ENCODE data around the gene POLK. TPM values are rescaled to one million over a fixed set of nuclear protein-coding genes. Genes with fewer than 3 reads are reported as not detected.

The POLK gene
- total and polyA plus RNA-seq, 8 donors = 32.1 to 43.9 (median 34.1) TPM

DNA sequence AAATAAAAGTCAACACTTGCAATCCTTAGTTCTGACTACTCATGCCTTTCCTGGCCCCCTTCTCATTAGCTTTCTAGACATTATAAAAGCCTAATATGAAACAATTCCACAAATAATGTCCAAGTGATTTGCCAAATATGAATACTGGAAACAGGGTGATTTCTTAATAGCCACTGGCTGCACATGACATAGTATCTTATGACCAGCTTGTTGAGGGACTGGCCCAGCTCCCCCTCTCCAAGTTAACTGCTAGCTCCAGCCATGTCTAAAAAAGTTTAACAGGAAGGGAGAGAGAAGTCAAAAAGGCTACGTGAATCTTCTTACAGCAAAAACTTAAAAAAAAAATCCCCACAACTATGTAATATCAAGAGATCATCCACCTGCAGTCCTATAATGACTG lies 1.7 kb upstream of the POLK start:
- Histone ChIP-seq H3K9me3 (no peaks in the 10 kb centered on the region), H3K4me1 (peaks cover 5 to 63% of the 10 kb centered on the region in 2 donors), H3K27me3 (no peaks in the 10 kb centered on the region), H3K36me3 (peaks cover 0 to 3% of the 10 kb centered on the region in 2 donors), H3K27ac (peak overlapping the region; percentile 89 to 96), H3K4me3 (peak overlapping the region; percentile 73 to 75)
- no peak for TF ChIP-seq CTCF (IDR thresholded peaks at IDR 0.05)
- intact Hi-C loops (cut with DNase I) = no loop called here
- peak; percentile 18 for ATAC-seq
- peak in 3 of 4 donors; percentile 10 to 55 (median 45) for DNase-seq

DNA sequence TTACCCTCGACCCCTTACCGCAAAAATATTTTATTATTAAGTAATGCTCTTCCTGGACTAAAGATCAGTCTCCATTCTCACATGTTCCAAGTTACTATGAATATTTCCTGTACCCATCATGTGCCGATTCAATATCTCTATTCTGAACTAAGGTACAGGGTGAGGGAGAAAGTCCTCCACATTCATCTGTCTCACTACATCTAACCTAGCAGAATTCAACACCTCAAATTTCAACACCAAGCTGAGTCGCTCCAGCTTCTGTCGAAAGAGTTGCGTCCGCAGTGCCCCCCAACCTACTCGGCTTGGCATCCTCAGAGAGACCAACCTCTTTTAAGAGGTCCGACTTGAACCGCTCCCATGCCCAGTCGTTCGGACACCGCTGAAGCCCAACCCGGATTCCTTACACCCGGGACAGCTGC lies 1.3 kb upstream of the POLK start:
- ATAC-seq = peak; percentile 44
- Histone ChIP-seq H3K4me3 (peak overlapping the region; percentile 73 to 75), H3K36me3 (no peaks in the 10 kb centered on the region), H3K9me3 (no peaks in the 10 kb centered on the region), H3K27me3 (no peaks in the 10 kb centered on the region), H3K4me1 (peaks cover 5 to 61% of the 10 kb centered on the region in 2 donors), H3K27ac (peak overlapping the region; percentile 89 to 96)
- peak in 2 of 4 donors; percentile 36 to 54 for DNase-seq
- intact Hi-C loops (cut with DNase I) = no loop called here
- TF ChIP-seq CTCF (IDR thresholded peaks at IDR 0.05) = no peak

DNA sequence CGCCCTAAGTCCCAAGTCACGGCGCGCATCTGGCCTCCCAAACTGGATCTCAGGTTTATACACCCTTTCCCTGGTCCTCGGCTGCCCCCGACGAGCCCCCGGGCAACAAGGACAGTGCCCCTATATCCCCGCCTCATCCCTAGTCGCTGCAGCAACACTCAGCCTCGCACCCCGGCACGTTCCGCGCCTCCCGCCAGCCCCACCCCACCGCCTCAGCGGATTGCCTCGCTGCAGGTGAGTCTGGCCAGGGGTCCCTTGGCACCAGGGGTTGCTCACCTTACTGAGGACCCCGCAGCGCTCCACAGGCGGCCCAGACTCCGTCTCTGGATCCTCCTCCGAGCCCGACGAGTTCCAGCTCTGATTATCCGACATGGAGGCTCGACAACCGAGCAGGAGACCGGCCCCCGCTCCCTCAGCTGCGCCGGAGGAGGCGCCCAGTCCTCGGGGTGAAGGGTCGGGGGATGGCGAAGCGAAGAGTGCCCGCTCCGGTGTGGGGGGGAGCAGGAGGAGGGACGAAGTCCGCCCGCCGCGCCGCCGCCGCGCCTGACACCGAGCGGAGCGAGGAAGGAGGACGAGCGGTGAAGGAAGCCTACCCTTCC lies 756 bp upstream of the POLK start:
- ATAC-seq = peak; percentile 49
- intact Hi-C loops (cut with DNase I) = no loop called here

GRCh38 chr5:75512383-75513074 lies 838 bp downstream of the POLK start:
- H3K4me1 ChIP-seq = peaks cover 5 to 53% of the 10 kb centered on the region in 2 donors
- peak overlapping the region; percentile 52 to 75 for H3K4me3 ChIP-seq
- H3K9me3 ChIP-seq = no peaks in the 10 kb centered on the region
- no peaks in the 10 kb centered on the region for H3K36me3 ChIP-seq
- DNase-seq (peak in 1 of 4 donors; percentile 33), ATAC-seq (no peak)
- no peaks in the 10 kb centered on the region for H3K27me3 ChIP-seq
- peak overlapping the region; percentile 90 to 96 for H3K27ac ChIP-seq
- intact Hi-C loops (cut with DNase I) = no loop called here
- TF ChIP-seq CTCF (IDR thresholded peaks at IDR 0.05) = no peak

More for the DNA sequence above, 756 bp upstream of the POLK start:
- Histone ChIP-seq H3K9me3 (no peaks in the 10 kb centered on the region), H3K27me3 (no peaks in the 10 kb centered on the region), H3K4me3 (peak overlapping the region; percentile 73 to 75), H3K36me3 (no peaks in the 10 kb centered on the region), H3K4me1 (peaks cover 5 to 59% of the 10 kb centered on the region in 2 donors), H3K27ac (peak overlapping the region; percentile 89 to 96)
- peak in 3 of 4 donors; percentile 50 to 91 (median 66) for DNase-seq
- TF ChIP-seq CTCF (IDR thresholded peaks at IDR 0.05) = no peak

DNA sequence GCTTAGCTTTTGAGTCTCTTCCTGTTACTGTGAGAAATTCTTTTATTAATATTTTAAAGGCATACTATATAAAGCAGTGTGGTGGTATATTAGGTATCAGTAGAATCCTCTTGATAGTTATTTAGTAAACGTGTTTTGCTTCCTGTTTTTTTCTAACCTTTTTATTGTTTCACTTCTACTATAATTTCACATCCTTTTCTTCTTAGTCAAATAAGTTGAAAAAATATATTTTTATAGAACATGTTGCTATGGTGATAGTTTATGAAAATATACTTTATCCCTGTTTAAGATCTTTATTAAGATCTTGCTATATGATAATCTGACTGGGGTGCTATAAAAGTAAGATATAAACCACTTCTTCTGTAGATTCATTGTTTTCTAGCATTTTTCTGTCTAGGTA lies 2.1 kb downstream of the POLK start:
- ATAC-seq (no peak), DNase-seq (no peak)
- peaks cover 5 to 40% of the 10 kb centered on the region in 2 donors for H3K4me1 ChIP-seq
- no peaks in the 10 kb centered on the region for H3K27me3 ChIP-seq
- no peak for TF ChIP-seq CTCF (IDR thresholded peaks at IDR 0.05)
- H3K4me3 ChIP-seq = no peak overlapping the region
- no peaks in the 10 kb centered on the region for H3K9me3 ChIP-seq
- H3K27ac ChIP-seq = no peak overlapping the region
- intact Hi-C loops (cut with DNase I) = no loop called here
- H3K36me3 ChIP-seq = no peaks in the 10 kb centered on the region

All from left lung (tissue), 10 donors.